Spinal cord (tissue), 10 donors: ENCODE data around the gene NCOR1. TPM values are rescaled to one million over a fixed set of nuclear protein-coding genes. Genes with fewer than 3 reads are reported as not detected.
"Not testable (repeated sequence)": the region's sequence is repeated elsewhere in the genome, so short reads cannot be mapped to it uniquely, and the experiment has no call there.

Source experiments
- DNase-seq, 6 donors: peaks; one replicate each; pipeline versions ENCODE4 v3.0.0 to v3.0.0-alpha.2; 2013 to 2015; ENCODE audit warnings: low spot score in 6 of 6, low read depth in 4 of 6
- H3K27ac ChIP-seq: one replicate; pipeline ENCODE4 v1.5.1; 2013; ENCODE audit warnings: low read depth, low read length, control low read depth
- H3K27me3 ChIP-seq: one replicate; pipeline ENCODE4 v1.6.1; 2013; ENCODE audit warnings: low read length; ENCODE audit not compliant: control insufficient read depth, insufficient read depth
- H3K36me3 ChIP-seq: one replicate; pipeline ENCODE4 v1.6.1; 2013; ENCODE audit warnings: low read length; ENCODE audit not compliant: control insufficient read depth, insufficient read depth
- H3K4me1 ChIP-seq: one replicate; pipeline ENCODE4 v1.6.1; 2013; ENCODE audit warnings: low read length; ENCODE audit not compliant: control insufficient read depth, insufficient read depth
- H3K4me3 ChIP-seq: one replicate; pipeline ENCODE4 v1.5.1; 2013; ENCODE audit warnings: low read depth, low read length, control low read depth
- H3K9me3 ChIP-seq: one replicate; pipeline ENCODE4 v1.6.1; 2013; ENCODE audit warnings: low read length; ENCODE audit not compliant: control insufficient read depth, insufficient read depth
- WGBS: methylation state at CpG from one replicate; pipeline ENCODE4 v1.1.5; 2013; ENCODE audit warnings: missing lambda C conversion rate; ENCODE audit not compliant: insufficient coverage; 5-methylcytosine and 5-hydroxymethylcytosine counted together
- polyA plus RNA-seq, 2 donors: library from polyadenylated mRNA; unstranded; fragments of 120-200 nt; gene quantifications; one replicate each; pipeline ENCODE4 v1.2.1, GENCODE V29; 2013; ENCODE audit not compliant: insufficient read length in 2 of 2
- total RNA-seq, 2 donors: library from RNA; depleted of rRNA in 1 of 2; stranded (reverse); fragments of 120-200 nt in 1 of 2; fragments of >200 nt in 1 of 2; gene quantifications; one replicate each; pipeline versions ENCODE4 v1.2.3 to v1.2.4, GENCODE V29; 2013 to 2014
- donor health status: healthy.

NCOR1 gene
- total and polyA plus RNA-seq, 4 donors: 72.7 to 102 (median 86.2) TPM

DNA sequence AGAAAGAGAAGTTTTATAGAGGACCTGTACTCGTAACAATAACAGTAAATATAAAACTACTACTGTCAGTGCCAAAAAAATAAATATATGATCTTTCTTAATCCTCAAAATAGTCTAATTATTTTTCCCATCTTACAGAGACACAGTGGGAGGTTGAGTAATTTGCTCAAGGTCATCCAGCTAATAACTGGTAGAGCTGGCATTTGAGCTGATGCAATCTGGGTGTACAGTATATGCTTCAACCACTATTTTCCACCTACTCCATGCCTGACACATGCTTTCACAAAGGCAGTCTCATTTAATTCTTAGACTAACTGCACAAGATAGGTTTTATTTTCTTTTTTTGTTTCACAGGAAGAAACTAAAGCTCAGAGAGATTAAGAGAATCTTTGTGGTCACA is 35.3 kb upstream of the NCOR1 start:
- Histone ChIP-seq H3K4me3 (no peak overlapping the region), H3K36me3 (no peaks in the 10 kb centered on the region), H3K27ac (no peak overlapping the region), H3K9me3 (no peaks in the 10 kb centered on the region), H3K27me3 (no peaks in the 10 kb centered on the region), H3K4me1 (peaks cover 9% of the 10 kb centered on the region)
- no CpG with 5 or more reads among the region's 1 CpG for WGBS
- no peak for DNase-seq

DNA sequence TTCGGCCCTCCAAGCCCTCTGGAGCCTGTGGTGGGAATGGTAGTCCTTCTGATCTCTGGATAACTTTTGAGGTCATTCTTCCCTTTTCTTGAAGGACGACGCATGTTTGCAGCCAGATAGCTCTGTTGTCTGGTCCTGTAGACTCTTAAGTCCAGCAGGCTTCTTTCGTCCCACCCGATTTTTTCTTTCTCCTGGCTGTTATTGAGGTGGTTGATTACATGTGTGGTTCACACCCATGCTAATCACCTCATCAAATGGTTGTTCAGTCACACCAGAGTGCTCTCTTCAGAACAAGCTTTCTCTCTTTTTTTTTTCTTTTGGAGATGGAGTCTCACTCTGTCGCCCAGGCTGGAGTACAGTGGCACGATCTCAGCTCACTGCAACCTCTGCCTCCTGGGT is 32.3 kb upstream of the NCOR1 start:
- H3K27ac ChIP-seq: no peak overlapping the region
- no peaks in the 10 kb centered on the region for H3K36me3 ChIP-seq
- H3K4me1 ChIP-seq: no peaks in the 10 kb centered on the region
- WGBS: 86% methylated on average over 1 of the region's 7 CpGs
- no peak for DNase-seq
- no peaks in the 10 kb centered on the region for H3K9me3 ChIP-seq
- no peaks in the 10 kb centered on the region for H3K27me3 ChIP-seq
- H3K4me3 ChIP-seq: no peak overlapping the region

DNA sequence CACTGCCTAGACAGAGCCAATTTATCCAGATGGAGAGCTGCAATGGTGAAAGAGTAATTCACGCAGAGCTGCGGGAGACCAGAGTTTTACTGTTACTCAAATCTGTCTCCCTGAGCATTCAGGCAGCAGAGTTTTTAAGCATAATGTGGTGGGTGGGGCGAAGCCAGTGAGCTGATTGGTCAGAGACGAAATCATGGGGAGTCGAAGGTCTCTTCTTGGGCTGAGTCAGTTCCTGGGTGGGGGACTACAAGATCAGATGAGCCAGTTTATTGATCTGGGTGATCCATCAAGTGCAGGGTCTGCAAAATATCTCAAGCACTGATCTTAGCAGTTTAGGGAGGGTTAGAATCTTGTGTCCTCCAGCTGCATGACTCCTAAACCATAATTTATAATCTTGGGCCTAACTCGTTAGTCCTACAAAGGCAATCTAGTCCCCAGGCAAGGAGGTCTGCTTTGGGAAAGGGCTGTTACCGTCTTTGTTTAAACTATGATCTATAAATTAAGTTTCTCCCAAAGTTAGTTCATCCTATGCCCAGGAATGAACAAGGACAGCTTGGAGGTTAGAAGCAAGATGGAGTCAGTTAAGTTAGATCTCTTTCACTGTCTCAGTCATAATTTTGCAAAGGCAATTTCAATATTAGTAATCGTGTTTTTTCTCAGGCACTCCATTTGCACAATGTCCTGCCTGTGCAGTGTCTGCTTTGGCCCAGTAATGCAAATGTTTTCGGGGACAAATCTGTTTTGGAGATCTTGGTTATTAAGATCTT is 28.6 kb upstream of the NCOR1 start:
- H3K36me3 ChIP-seq: no peaks in the 10 kb centered on the region
- H3K4me3 ChIP-seq: no peak overlapping the region
- peak in 1 of 6 donors; percentile 11 for DNase-seq
- H3K27ac ChIP-seq: no peak overlapping the region
- 52% methylated on average over 6 of the region's 9 CpGs for WGBS
- no peaks in the 10 kb centered on the region for H3K4me1 ChIP-seq
- no peaks in the 10 kb centered on the region for H3K9me3 ChIP-seq
- no peaks in the 10 kb centered on the region for H3K27me3 ChIP-seq

DNA sequence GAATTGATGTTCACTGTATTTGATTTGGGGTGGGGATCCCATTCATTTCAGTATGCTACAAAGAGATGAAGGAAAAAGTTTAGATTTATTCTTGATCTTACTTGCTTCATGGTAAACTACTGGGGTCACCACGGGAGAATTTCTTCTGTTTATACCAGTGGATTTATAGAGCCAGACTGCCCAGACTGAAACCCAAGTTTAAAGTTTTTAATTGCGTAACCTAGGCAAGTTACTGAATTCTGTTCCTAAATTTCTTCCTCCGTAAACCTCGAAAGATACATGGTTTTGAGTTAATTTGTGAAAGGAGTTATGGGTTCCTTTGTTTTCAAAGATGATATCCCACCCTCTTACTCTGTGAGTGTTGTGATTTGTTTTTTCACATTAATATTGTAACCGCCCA is 28.1 kb upstream of the NCOR1 start:
- WGBS: no CpG with 5 or more reads among the region's 5 CpGs
- no peak for DNase-seq
- H3K36me3 ChIP-seq: no peaks in the 10 kb centered on the region
- no peak overlapping the region for H3K27ac ChIP-seq
- no peaks in the 10 kb centered on the region for H3K27me3 ChIP-seq
- H3K9me3 ChIP-seq: no peaks in the 10 kb centered on the region
- H3K4me1 ChIP-seq: no peaks in the 10 kb centered on the region
- no peak overlapping the region for H3K4me3 ChIP-seq

DNA sequence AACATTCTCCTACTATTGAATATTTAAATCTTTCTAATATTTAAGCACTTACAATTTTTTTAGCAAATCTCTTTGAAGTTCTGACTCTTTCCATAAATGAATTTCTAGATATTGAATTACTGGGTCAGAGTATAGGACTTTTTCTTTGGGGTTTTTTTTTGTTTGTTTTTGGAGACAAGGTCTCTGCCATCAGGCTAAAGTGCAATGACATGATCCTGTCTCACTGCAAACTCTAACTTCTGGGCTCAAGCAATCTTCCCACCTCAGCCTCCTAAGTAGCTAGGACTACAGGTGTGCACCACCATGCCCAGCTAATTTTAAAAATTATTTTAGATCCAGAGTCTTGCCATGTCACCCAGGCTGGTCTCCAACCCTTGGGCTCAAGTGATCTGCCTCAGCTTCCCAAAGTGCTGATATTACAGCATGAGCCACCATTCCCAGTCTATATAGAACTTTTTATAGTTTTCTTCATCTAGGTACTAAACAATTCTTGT is 26.6 kb upstream of the NCOR1 start:
- H3K27ac ChIP-seq: no peak overlapping the region
- H3K36me3 ChIP-seq: peaks cover 2% of the 10 kb centered on the region
- H3K27me3 ChIP-seq: no peaks in the 10 kb centered on the region
- H3K9me3 ChIP-seq: no peaks in the 10 kb centered on the region
- no peaks in the 10 kb centered on the region for H3K4me1 ChIP-seq
- no peak for DNase-seq
- no peak overlapping the region for H3K4me3 ChIP-seq

DNA sequence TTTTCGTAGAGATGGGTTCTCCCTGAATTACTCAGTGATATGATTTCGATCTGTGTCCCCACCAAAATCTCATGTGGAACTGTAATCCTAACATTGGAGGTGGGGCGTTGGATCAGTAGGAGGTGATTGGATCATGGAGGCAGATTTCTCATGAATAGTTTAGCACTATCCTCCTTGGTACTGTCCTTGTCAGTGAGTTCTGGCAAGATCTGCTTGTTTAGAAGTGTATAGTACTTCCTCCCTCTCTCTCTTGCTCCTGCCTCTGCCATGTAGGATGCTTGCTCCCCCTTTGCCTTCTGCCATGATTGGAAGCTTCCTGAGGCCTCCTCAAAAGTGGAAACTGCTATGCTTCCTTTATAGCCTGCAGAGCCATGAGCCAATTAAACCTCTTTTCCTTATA is 24.6 kb upstream of the NCOR1 start:
- Histone ChIP-seq H3K4me3 (no peak overlapping the region), H3K36me3 (peaks cover 11% of the 10 kb centered on the region), H3K27ac (no peak overlapping the region), H3K9me3 (no peaks in the 10 kb centered on the region), H3K4me1 (no peaks in the 10 kb centered on the region), H3K27me3 (no peaks in the 10 kb centered on the region)
- 100% methylated on average over 2 of the region's 3 CpGs for WGBS
- DNase-seq: no peak

DNA sequence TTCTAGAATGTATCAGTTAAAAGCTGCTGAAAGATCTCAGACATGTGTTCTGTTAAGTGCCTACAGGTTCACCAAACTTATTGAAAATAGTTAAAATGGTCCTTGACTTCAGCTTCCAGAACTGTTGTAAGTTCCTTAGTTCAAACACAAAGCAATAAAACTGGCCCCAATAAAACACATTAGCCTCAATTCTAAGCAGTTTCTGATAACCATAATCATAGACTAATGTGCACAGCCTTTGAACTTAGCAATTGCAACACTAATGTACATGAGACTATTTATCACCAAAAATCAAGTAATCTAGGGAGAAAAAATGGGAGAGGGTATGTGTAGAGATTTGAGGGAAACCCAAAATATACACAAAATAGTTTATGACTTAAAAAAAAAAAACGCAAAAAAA is 17.1 kb upstream of the NCOR1 start:
- peaks cover 16% of the 10 kb centered on the region for H3K36me3 ChIP-seq
- H3K4me1 ChIP-seq: no peaks in the 10 kb centered on the region
- no CpG with 5 or more reads among the region's 1 CpG for WGBS
- no peaks in the 10 kb centered on the region for H3K9me3 ChIP-seq
- no peak overlapping the region for H3K27ac ChIP-seq
- no peak overlapping the region for H3K4me3 ChIP-seq
- H3K27me3 ChIP-seq: no peaks in the 10 kb centered on the region
- DNase-seq: no peak

DNA sequence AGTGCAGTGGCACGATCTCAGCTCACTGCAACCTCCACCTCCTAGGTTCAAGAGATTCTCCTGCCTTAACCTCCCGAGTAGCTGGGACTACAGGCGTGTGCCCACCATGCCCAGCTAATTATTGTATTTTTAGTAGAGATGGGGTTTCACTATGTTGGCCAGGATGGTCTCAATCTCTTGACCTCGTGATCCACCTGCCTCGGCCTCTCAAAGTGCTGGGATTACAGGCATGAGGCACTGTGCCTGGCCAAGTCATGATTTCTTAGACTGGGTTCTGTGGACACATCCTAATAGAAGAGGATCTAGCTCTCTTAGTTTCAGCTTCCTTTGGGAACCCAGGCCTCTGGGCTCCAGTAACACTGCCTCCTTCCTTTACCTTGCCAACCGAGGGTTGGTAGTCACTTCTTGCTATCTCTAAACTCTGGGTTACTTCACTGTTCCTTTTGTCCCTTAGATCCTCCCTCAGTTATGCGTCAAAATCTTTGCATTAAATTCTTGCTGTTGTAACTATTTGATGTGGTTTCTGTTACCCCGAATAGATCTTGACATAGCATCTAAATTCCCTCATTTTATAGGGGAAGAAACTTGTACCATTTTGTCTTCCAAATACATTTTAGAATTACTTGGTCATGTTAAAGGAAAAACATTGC is 14.7 kb upstream of the NCOR1 start:
- WGBS: 90% methylated on average over 3 of the region's 8 CpGs
- H3K4me1 ChIP-seq, H3K4me3 ChIP-seq, H3K9me3 ChIP-seq, H3K27me3 ChIP-seq, DNase-seq, H3K36me3 ChIP-seq, H3K27ac ChIP-seq: not testable (repeated sequence)

DNA sequence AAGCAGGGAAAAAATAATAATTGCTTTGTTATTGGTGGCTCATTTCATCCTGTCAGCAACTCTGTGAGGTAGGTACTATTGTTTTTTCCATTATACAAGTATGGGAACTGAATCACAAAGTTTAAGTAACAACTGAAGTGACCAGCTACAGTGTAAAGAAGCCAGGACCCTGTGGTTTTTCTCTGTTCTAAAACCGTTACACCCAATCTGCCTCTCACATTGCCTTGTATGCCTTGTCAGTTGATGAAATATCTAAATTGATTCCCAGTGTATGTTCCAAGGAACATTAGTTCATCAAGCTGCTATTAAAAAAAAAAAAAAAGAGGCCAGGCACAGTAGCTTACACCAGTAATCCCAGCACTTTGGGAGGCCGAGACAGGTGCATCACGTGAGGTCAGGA is 7.1 kb upstream of the NCOR1 start:
- Histone ChIP-seq H3K27ac (no peak overlapping the region), H3K9me3 (no peaks in the 10 kb centered on the region), H3K4me3 (no peak overlapping the region), H3K36me3 (peaks cover 6% of the 10 kb centered on the region), H3K4me1 (no peaks in the 10 kb centered on the region), H3K27me3 (no peaks in the 10 kb centered on the region)
- no peak for DNase-seq
- WGBS: 100% methylated on average over 1 of the region's 3 CpGs
